Karpas-422 (cell line): ENCODE data around the gene CPPED1. TPM values are rescaled to one million over a fixed set of nuclear protein-coding genes. Genes with fewer than 3 reads are reported as not detected.

Experiments used
- DNase-seq: peaks from one replicate; pipeline ENCODE4 v3.0.0-alpha.2; 2015
- H2AFZ ChIP-seq: fragments of 200-600 bp; sonication (generic); 2 replicates; pipeline ENCODE4 v1.6.1; 2014; ENCODE audit warnings: antibody characterized with exemption, low read length, mixed read lengths
- H3K27ac ChIP-seq: fragments of 200-600 bp; sonication (generic); 2 replicates; pipeline ENCODE4 v1.5.1; 2014; ENCODE audit warnings: mild to moderate bottlenecking, low read length, moderate library complexity
- H3K27me3 ChIP-seq: fragments of 200-600 bp; sonication (generic); 2 replicates; pipeline ENCODE4 v1.6.1; 2014; ENCODE audit warnings: low read length, mixed read lengths
- H3K36me3 ChIP-seq: fragments of 200-600 bp; sonication (generic); 2 replicates; pipeline ENCODE4 v1.6.1; 2014; ENCODE audit warnings: low read length, mixed read lengths; ENCODE audit not compliant: insufficient read depth
- H3K4me1 ChIP-seq: fragments of 200-600 bp; sonication (generic); 2 replicates; pipeline ENCODE4 v1.6.1; 2014; ENCODE audit warnings: mild to moderate bottlenecking, low read length, mixed read lengths
- H3K4me2 ChIP-seq: fragments of 200-600 bp; sonication (generic); 2 replicates; pipeline ENCODE4 v1.6.1; 2014; ENCODE audit warnings: low read length, low read depth, mild to moderate bottlenecking; ENCODE audit not compliant: poor library complexity, severe bottlenecking
- H3K4me3 ChIP-seq: fragments of 200-600 bp; sonication (generic); 2 replicates; pipeline ENCODE4 v1.5.1; 2014; ENCODE audit warnings: mild to moderate bottlenecking, antibody characterized with exemption, low read length, mixed read lengths
- H3K79me2 ChIP-seq: fragments of 200-600 bp; sonication (generic); 2 replicates; pipeline ENCODE4 v1.6.1; 2014; ENCODE audit warnings: mild to moderate bottlenecking, low read length, mixed read lengths
- H3K9ac ChIP-seq: fragments of 200-600 bp; sonication (generic); 2 replicates; pipeline ENCODE4 v1.6.0; 2014; ENCODE audit warnings: low read length
- H3K9me2 ChIP-seq: fragments of 200-600 bp; sonication (generic), shearing (Covaris generic); replicated peaks from 2 replicates; pipeline ENCODE4 v1.6.0; 2014; ENCODE audit warnings: mild to moderate bottlenecking, low read length, moderate library complexity; ENCODE audit not compliant: insufficient read depth
- H3K9me3 ChIP-seq: fragments of 300-700, 200-600 bp; sonication (generic); 2 replicates; pipeline ENCODE4 v1.6.1; 2014; ENCODE audit warnings: low read length, mixed read lengths
- H4K20me1 ChIP-seq: fragments of 200-600 bp; sonication (generic); 2 replicates; pipeline ENCODE4 v1.6.1; 2014; ENCODE audit warnings: mild to moderate bottlenecking, antibody characterized with exemption, low read length, low read depth; ENCODE audit not compliant: insufficient read depth
- total RNA-seq: library from RNA; depleted of rRNA; stranded (reverse); fragments of >200 nt; shearing (Covaris generic); gene quantifications from 2 replicates; pipeline ENCODE4 v1.2.3, GENCODE V29; 2014; ENCODE audit warnings: low replicate concordance

CPPED1 gene
- total RNA-seq, 1 experiment from 2014 or later: 1.8 TPM

GRCh38 chr16:12628536-12628935 is 175.2 kb downstream of the CPPED1 start:
- Histone ChIP-seq H3K4me3 (no peak overlapping the region), H3K27me3 (no peaks in the 10 kb centered on the region)

GRCh38 chr16:12627394-12627793 is 176.3 kb downstream of the CPPED1 start:
- Histone ChIP-seq H3K27me3 (no peaks in the 10 kb centered on the region), H2AFZ (no peak overlapping the region), H3K79me2 (no peaks in the 10 kb centered on the region), H4K20me1 (no peaks in the 10 kb centered on the region), H3K27ac (no peak overlapping the region), H3K9me3 (no peaks in the 10 kb centered on the region), H3K4me3 (no peak overlapping the region), H3K4me2 (no peak overlapping the region), H3K4me1 (no peaks in the 10 kb centered on the region), H3K36me3 (no peaks in the 10 kb centered on the region), H3K9me2 (no peaks in the 10 kb centered on the region), H3K9ac (no peak overlapping the region)
- no peak for DNase-seq

More at GRCh38 chr16:12628536-12628935, 175.2 kb downstream of the CPPED1 start:
- no peaks in the 10 kb centered on the region for H3K4me1 ChIP-seq
- H3K9me2 ChIP-seq: no peaks in the 10 kb centered on the region
- no peak overlapping the region for H3K4me2 ChIP-seq
- H3K9ac ChIP-seq: no peak overlapping the region
- no peak overlapping the region for H3K27ac ChIP-seq
- no peaks in the 10 kb centered on the region for H3K9me3 ChIP-seq
- H2AFZ ChIP-seq: no peak overlapping the region
- DNase-seq: no peak
- no peaks in the 10 kb centered on the region for H4K20me1 ChIP-seq
- no peaks in the 10 kb centered on the region for H3K79me2 ChIP-seq
- no peaks in the 10 kb centered on the region for H3K36me3 ChIP-seq

GRCh38 chr16:12626411-12626810 is 177.3 kb downstream of the CPPED1 start:
- no peak overlapping the region for H3K27ac ChIP-seq
- H3K4me2 ChIP-seq: no peak overlapping the region
- H4K20me1 ChIP-seq: no peaks in the 10 kb centered on the region
- H2AFZ ChIP-seq: no peak overlapping the region
- H3K4me1 ChIP-seq: no peaks in the 10 kb centered on the region
- no peaks in the 10 kb centered on the region for H3K27me3 ChIP-seq
- H3K9ac ChIP-seq: no peak overlapping the region
- no peak for DNase-seq
- no peaks in the 10 kb centered on the region for H3K79me2 ChIP-seq
- H3K9me2 ChIP-seq: no peaks in the 10 kb centered on the region
- no peaks in the 10 kb centered on the region for H3K36me3 ChIP-seq
- no peaks in the 10 kb centered on the region for H3K9me3 ChIP-seq
- H3K4me3 ChIP-seq: no peak overlapping the region

- no peaks in the 10 kb centered on the region for H3K9me3 ChIP-seq
- no peaks in the 10 kb centered on the region for H4K20me1 ChIP-seq
- H3K4me1 ChIP-seq: no peaks in the 10 kb centered on the region
- no peak overlapping the region for H3K27ac ChIP-seq
- no peak overlapping the region for H3K4me2 ChIP-seq
- H3K9ac ChIP-seq: no peak overlapping the region
- H3K79me2 ChIP-seq: no peaks in the 10 kb centered on the region
- no peak overlapping the region for H2AFZ ChIP-seq
- no peak overlapping the region for H3K4me3 ChIP-seq
- no peaks in the 10 kb centered on the region for H3K27me3 ChIP-seq
- DNase-seq: no peak
- no peaks in the 10 kb centered on the region for H3K9me2 ChIP-seq
- H3K36me3 ChIP-seq: no peaks in the 10 kb centered on the region
Observed at GRCh38 chr16:12625716-12626115, 178.0 kb downstream of the CPPED1 start.

DNA sequence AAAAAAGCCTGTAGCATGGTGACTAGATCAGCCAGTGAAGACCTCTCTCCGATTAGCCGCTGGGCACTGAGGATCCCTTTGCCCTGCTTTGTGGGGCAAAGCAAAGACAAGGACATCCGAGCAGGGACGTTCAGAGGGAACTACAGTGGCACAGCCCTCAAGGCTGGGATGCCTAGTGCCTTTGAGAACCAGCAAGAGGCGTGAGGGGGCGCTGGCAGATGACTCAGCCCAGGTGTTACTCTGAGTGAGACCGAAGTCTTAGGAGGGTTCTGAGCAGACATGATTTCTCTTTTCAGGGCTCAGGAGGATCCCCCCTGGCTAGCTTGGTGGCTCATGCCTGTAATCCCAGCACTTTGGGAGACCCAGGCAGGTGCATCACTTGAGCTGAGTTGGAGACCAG is 178.6 kb downstream of the CPPED1 start:
- Histone ChIP-seq H3K4me1 (no peaks in the 10 kb centered on the region), H3K27ac (no peak overlapping the region), H3K9ac (no peak overlapping the region), H3K36me3 (no peaks in the 10 kb centered on the region), H3K4me3 (no peak overlapping the region), H3K27me3 (no peaks in the 10 kb centered on the region), H2AFZ (no peak overlapping the region), H3K79me2 (no peaks in the 10 kb centered on the region), H4K20me1 (no peaks in the 10 kb centered on the region), H3K4me2 (no peak overlapping the region), H3K9me2 (no peaks in the 10 kb centered on the region), H3K9me3 (no peaks in the 10 kb centered on the region)
- no peak for DNase-seq

GRCh38 chr16:12620150-12620549 is 183.5 kb downstream of the CPPED1 start:
- Histone ChIP-seq H3K79me2 (no peaks in the 10 kb centered on the region), H3K36me3 (no peaks in the 10 kb centered on the region), H3K4me1 (peaks cover 3% of the 10 kb centered on the region), H3K4me2 (no peak overlapping the region), H3K9me2 (no peaks in the 10 kb centered on the region), H4K20me1 (no peaks in the 10 kb centered on the region), H3K27ac (no peak overlapping the region), H3K9me3 (no peaks in the 10 kb centered on the region), H3K9ac (no peak overlapping the region), H3K4me3 (no peak overlapping the region), H2AFZ (no peak overlapping the region), H3K27me3 (no peaks in the 10 kb centered on the region)
- DNase-seq: no peak

DNA sequence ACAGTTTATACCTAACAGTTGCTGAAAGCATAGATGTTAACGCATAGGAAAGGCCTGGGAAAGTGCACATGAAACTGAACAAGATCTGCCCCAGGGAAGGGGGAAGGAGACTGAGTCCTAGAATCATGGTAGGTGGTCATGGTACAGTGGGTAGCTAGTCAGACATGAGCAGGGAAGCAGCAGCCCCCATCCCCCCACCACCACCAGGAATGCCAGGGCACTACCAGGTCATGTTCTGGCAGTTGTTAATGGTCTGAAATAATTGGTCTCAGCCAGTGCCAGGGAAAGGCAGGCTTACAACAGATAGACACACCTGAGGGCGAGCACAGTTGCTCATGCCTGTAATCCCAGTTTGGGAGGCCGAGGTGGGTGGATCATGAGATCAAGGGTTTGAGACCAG is 185.2 kb downstream of the CPPED1 start:
- no peaks in the 10 kb centered on the region for H3K36me3 ChIP-seq
- H3K79me2 ChIP-seq: no peaks in the 10 kb centered on the region
- H3K9ac ChIP-seq: no peak overlapping the region
- no peaks in the 10 kb centered on the region for H3K27me3 ChIP-seq
- no peak for DNase-seq
- H3K4me1 ChIP-seq: peaks cover 9% of the 10 kb centered on the region
- H3K9me2 ChIP-seq: no peaks in the 10 kb centered on the region
- H3K27ac ChIP-seq: no peak overlapping the region
- no peak overlapping the region for H3K4me3 ChIP-seq
- no peaks in the 10 kb centered on the region for H4K20me1 ChIP-seq
- H3K4me2 ChIP-seq: no peak overlapping the region
- H3K9me3 ChIP-seq: no peaks in the 10 kb centered on the region
- no peak overlapping the region for H2AFZ ChIP-seq

DNA sequence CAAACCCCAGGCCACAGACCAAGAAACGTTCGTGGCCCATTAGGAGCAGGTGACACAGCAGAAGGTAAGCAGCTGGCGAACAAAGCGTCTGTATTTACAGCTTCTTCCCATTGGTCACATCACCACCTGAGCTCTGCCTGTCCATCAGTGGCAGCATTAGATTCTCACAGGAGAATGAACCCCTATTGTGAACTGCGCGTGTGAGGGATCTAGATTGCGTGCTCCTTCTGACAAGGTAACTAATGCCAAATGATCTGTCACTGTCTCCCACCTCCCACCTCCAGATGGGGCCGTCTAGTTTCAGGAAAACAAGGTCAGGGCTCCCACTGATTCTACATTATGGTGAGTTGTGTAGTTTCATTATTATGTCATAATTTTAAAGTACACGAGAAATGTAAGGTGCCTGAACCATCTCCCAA is 186.3 kb downstream of the CPPED1 start:
- Histone ChIP-seq H3K4me1 (peaks cover 9% of the 10 kb centered on the region), H4K20me1 (no peaks in the 10 kb centered on the region), H3K27me3 (no peaks in the 10 kb centered on the region), H3K9ac (no peak overlapping the region), H3K4me2 (no peak overlapping the region), H2AFZ (no peak overlapping the region), H3K9me2 (no peaks in the 10 kb centered on the region), H3K36me3 (no peaks in the 10 kb centered on the region), H3K9me3 (no peaks in the 10 kb centered on the region), H3K4me3 (no peak overlapping the region), H3K79me2 (no peaks in the 10 kb centered on the region), H3K27ac (no peak overlapping the region)
- DNase-seq: no peak
